ENCODE data around the gene PSPN. TPM values are rescaled to one million over a fixed set of nuclear protein-coding genes. Genes with fewer than 3 reads are reported as not detected.

Gene PSPN
- total RNA-seq (1 to 10 TPM; 1.5 TPM), polyA plus RNA-seq (under 1 TPM; 0.50 to 0.79 TPM)
- long read RNA-seq, donor 1, transcript PSPN-202 (1 exons, 3,911 nt) = major isoform, 17 of 17 reads
- long read RNA-seq, donor 1, partial matches to known transcripts = 0 of 17 reads
- long read RNA-seq, donor 1, other reads (novel, unspliced or antisense) = 0 of 17 reads
- long read RNA-seq, donor 2, transcript PSPN-202 (1 exons, 3,911 nt) = major isoform, 9 of 9 reads
- long read RNA-seq, donor 2, partial matches to known transcripts = 0 of 9 reads
- long read RNA-seq, donor 2, other reads (novel, unspliced or antisense) = 0 of 9 reads
- long read RNA-seq, donor 3, transcript PSPN-202 (1 exons, 3,911 nt) = major isoform, 14 of 14 reads
- long read RNA-seq, donor 3, partial matches to known transcripts = 0 of 14 reads
- long read RNA-seq, donor 3, other reads (novel, unspliced or antisense) = 0 of 14 reads
- long read RNA-seq, donor 4, transcript PSPN-202 (1 exons, 3,911 nt) = major isoform, 17 of 17 reads
- long read RNA-seq, donor 4, partial matches to known transcripts = 0 of 17 reads
- long read RNA-seq, donor 4, other reads (novel, unspliced or antisense) = 0 of 17 reads
- long read RNA-seq, donor 5, transcript PSPN-202 (1 exons, 3,911 nt) = major isoform, 25 of 25 reads
- long read RNA-seq, donor 5, partial matches to known transcripts = 0 of 25 reads
- long read RNA-seq, donor 5, other reads (novel, unspliced or antisense) = 0 of 25 reads

- Histone ChIP-seq H3K4me3 (no peak within 1 kb of the TSS), H3K9ac (ENCODE audit: insufficient read depth in 1 of 2, low read length in 2 of 2) (no peak within 1 kb of the TSS), H3K27ac (ENCODE audit: low read depth in 1 of 2, low read length in 1 of 2) (no peak within 1 kb of the TSS), H3K9me3 (ENCODE audit: control insufficient read depth in 4 of 4, insufficient read depth in 3 of 4, low read length in 3 of 4) (peaks cover 0 to 8% (median 3%) of the 10 kb centered on the region in 4 donors), H3K36me3 (ENCODE audit: control insufficient read depth in 4 of 4, insufficient read depth in 4 of 4, low read length in 4 of 4) (peaks cover 12 to 31% (median 18%) of the 10 kb centered on the region in 4 donors), H3K4me1 (ENCODE audit: control insufficient read depth in 5 of 5, insufficient read depth in 5 of 5, low read length in 5 of 5) (peaks cover 0 to 12% (median 6%) of the 10 kb centered on the region in 5 donors), H3K27me3 (ENCODE audit: control insufficient read depth in 3 of 3, insufficient read depth in 3 of 3, low read length in 2 of 3) (no peaks in the 10 kb centered on the region)
- 89 to 91% methylated on average over 25 of the region's 25 CpGs for WGBS, 2 donors
- TF ChIP-seq CTCF (IDR thresholded peaks at IDR 0.05; ENCODE audit: control extremely low read depth, extremely low read depth) = no peak
- no peak for ATAC-seq (ENCODE audit: insufficient read depth, low FRiP score)
- no peak for DNase-seq
These were observed at the start of gene PSPN for GRCh38 chr19:6375411-6376010. Gene PSPN, minus strand, starts transcription at chr19:6375933. Its CDS starts 84 bp downstream, at chr19:6375849.

- H3K9ac ChIP-seq (ENCODE audit: insufficient read depth in 1 of 2, low read length in 2 of 2) = peak overlapping the region in 1 of 2 donors; percentile 53
- no peak overlapping the region for H3K4me3 ChIP-seq
- no peaks in the 10 kb centered on the region for H3K9me3 ChIP-seq (ENCODE audit: control insufficient read depth in 4 of 4, insufficient read depth in 3 of 4, low read length in 3 of 4)
- peaks cover 0 to 21% (median 16%) of the 10 kb centered on the region in 4 donors for H3K36me3 ChIP-seq (ENCODE audit: control insufficient read depth in 4 of 4, insufficient read depth in 4 of 4, low read length in 4 of 4)
- peaks cover 0 to 21% (median 13%) of the 10 kb centered on the region in 5 donors for H3K4me1 ChIP-seq (ENCODE audit: control insufficient read depth in 5 of 5, insufficient read depth in 5 of 5, low read length in 5 of 5)
- peak; percentile 95 for ATAC-seq (ENCODE audit: insufficient read depth, low FRiP score)
- peak overlapping the region; percentile 65 to 85 for H3K27ac ChIP-seq (ENCODE audit: low read depth in 1 of 2, low read length in 1 of 2)
- no peak for TF ChIP-seq CTCF (IDR thresholded peaks at IDR 0.05; ENCODE audit: control extremely low read depth, extremely low read depth)
- peak; percentile 100 for DNase-seq
- H3K27me3 ChIP-seq (ENCODE audit: control insufficient read depth in 3 of 3, insufficient read depth in 3 of 3, low read length in 2 of 3) = no peaks in the 10 kb centered on the region
- WGBS, 2 donors = 3 to 5% methylated on average over 43 of the region's 43 CpGs
These were observed 49.4 kb upstream of the PSPN start for GRCh38 chr19:6424939-6425731.

- Histone ChIP-seq H3K4me1 (ENCODE audit: control insufficient read depth in 5 of 5, insufficient read depth in 5 of 5, low read length in 5 of 5) (peaks cover 0 to 21% (median 13%) of the 10 kb centered on the region in 5 donors), H3K9me3 (ENCODE audit: control insufficient read depth in 4 of 4, insufficient read depth in 3 of 4, low read length in 3 of 4) (no peaks in the 10 kb centered on the region), H3K27me3 (ENCODE audit: control insufficient read depth in 3 of 3, insufficient read depth in 3 of 3, low read length in 2 of 3) (no peaks in the 10 kb centered on the region), H3K36me3 (ENCODE audit: control insufficient read depth in 4 of 4, insufficient read depth in 4 of 4, low read length in 4 of 4) (peaks cover 0 to 28% (median 21%) of the 10 kb centered on the region in 4 donors), H3K4me3 (peak within 1 kb of the TSS; percentile 67), H3K9ac (ENCODE audit: insufficient read depth in 1 of 2, low read length in 2 of 2) (peak within 1 kb of the TSS; percentile 46 to 93), H3K27ac (ENCODE audit: low read depth in 1 of 2, low read length in 1 of 2) (peak within 1 kb of the TSS; percentile 65 to 85)
- ATAC-seq (ENCODE audit: insufficient read depth, low FRiP score) (no peak), DNase-seq (peak in 1 of 3 donors; percentile 23)
- no peak for TF ChIP-seq CTCF (IDR thresholded peaks at IDR 0.05; ENCODE audit: control extremely low read depth, extremely low read depth)
- WGBS, 2 donors = 0% methylated on average over 40 to 114 of the region's 114 CpGs
These were observed 48.6 kb upstream of the PSPN start, which contains the start of gene KHSRP for GRCh38 chr19:6424195-6424938. Gene KHSRP, minus strand, starts transcription at chr19:6424811. Its CDS starts 110 bp downstream, at chr19:6424701.

Data from lung (tissue), 16 donors.